Stimulated activated CD4-positive, alpha-beta T cell treated with anti-CD3 and anti-CD28 coated beads, Interleukin-4, amount 100 ng/mL, for 1 hour (primary cell): ENCODE data around the gene GRAP.

ENCODE experiments used
- DNase-seq: peaks from one replicate; pipeline ENCODE4 v3.0.0-alpha.2; 2020

The GRAP gene

GRCh38 chr17:18981335-18981641 lies 65.5 kb downstream of the GRAP start:
- DNase-seq, result no peak

GRCh38 chr17:18980682-18981334 lies 65.9 kb downstream of the GRAP start:
- DNase-seq, result no peak

GRCh38 chr17:18978655-18979054 lies 68.1 kb downstream of the GRAP start:
- no peak for DNase-seq

- no peak for DNase-seq
These were observed 68.7 kb downstream of the GRAP start for GRCh38 chr17:18978050-18978449.

GRCh38 chr17:18977646-18978045 lies 69.1 kb downstream of the GRAP start:
- no peak for DNase-seq

GRCh38 chr17:18977021-18977420 lies 69.7 kb downstream of the GRAP start:
- DNase-seq, result no peak

GRCh38 chr17:18976201-18976600 lies 70.6 kb downstream of the GRAP start:
- no peak for DNase-seq

GRCh38 chr17:18975597-18975996 lies 71.2 kb downstream of the GRAP start:
- no peak for DNase-seq

- DNase-seq, result no peak
These were observed 72.2 kb downstream of the GRAP start for GRCh38 chr17:18974407-18975149.

GRCh38 chr17:18971801-18972200 lies 75.0 kb downstream of the GRAP start:
- DNase-seq, result no peak
